ENCODE data around the gene B9D2.
"Not testable (repeated sequence)": the region's sequence is repeated elsewhere in the genome, so short reads cannot be mapped to it uniquely, and the experiment has no call there.

Gene B9D2

GRCh38 chr19:41354343-41354953 is 9.5 kb downstream of the B9D2 start:
- no peak for FAIRE-seq

- no peak for FAIRE-seq
Observed at GRCh38 chr19:41353466-41354342, 10.2 kb downstream of the B9D2 start, which contains the start of gene TGFB1. Gene TGFB1 (minus strand): TSS chr19:41353922. CDS start chr19:41353044, 878 bp downstream.

- no peak for FAIRE-seq
Observed at GRCh38 chr19:41352609-41353465, 11.1 kb downstream of the B9D2 start.

- no peak for FAIRE-seq
Observed at GRCh38 chr19:41352279-41352608, 11.7 kb downstream of the B9D2 start.

GRCh38 chr19:41351339-41352245 is 12.4 kb downstream of the B9D2 start:
- no peak for FAIRE-seq

- FAIRE-seq, result no peak
Observed at GRCh38 chr19:41350735-41351338, 13.1 kb downstream of the B9D2 start.

- FAIRE-seq, result not testable (repeated sequence)
Observed at GRCh38 chr19:41346916-41347315, 17.0 kb downstream of the B9D2 start.

- FAIRE-seq, result no peak
Observed at GRCh38 chr19:41344162-41344561, 19.8 kb downstream of the B9D2 start.

- FAIRE-seq, result no peak
Observed at GRCh38 chr19:41341669-41342490, 22.1 kb downstream of the B9D2 start.

GRCh38 chr19:41339936-41340335 is 24.0 kb downstream of the B9D2 start:
- FAIRE-seq, result no peak

- no peak for FAIRE-seq
Observed at GRCh38 chr19:41335467-41335866, 28.5 kb downstream of the B9D2 start.

- no peak for FAIRE-seq
Observed at GRCh38 chr19:41334793-41335192, 29.2 kb downstream of the B9D2 start.

- no peak for FAIRE-seq
Observed at GRCh38 chr19:41332468-41332867, 31.5 kb downstream of the B9D2 start.

- FAIRE-seq, result no peak
Observed at GRCh38 chr19:41332000-41332399, 31.9 kb downstream of the B9D2 start.

GRCh38 chr19:41330946-41331678 is 32.8 kb downstream of the B9D2 start:
- FAIRE-seq, result no peak

- FAIRE-seq, result no peak
Observed at GRCh38 chr19:41330481-41330880, 33.5 kb downstream of the B9D2 start.

GRCh38 chr19:41328842-41329225 is 35.1 kb downstream of the B9D2 start:
- FAIRE-seq, result no peak

GRCh38 chr19:41328157-41328841 is 35.6 kb downstream of the B9D2 start:
- FAIRE-seq, result no peak

GRCh38 chr19:41327576-41328156 is 36.3 kb downstream of the B9D2 start:
- no peak for FAIRE-seq

All from endometrium (tissue), 2 donors.